GM18867 (cell line): ENCODE data around the gene STK39.

ENCODE experiments used
- ATAC-seq: cut with Tn5 transposase; IDR thresholded peaks from one replicate; pipeline ENCODE4 v1.9.1; 2021; ENCODE audit warnings: mild to moderate bottlenecking, moderate library complexity; ENCODE audit not compliant: unreplicated experiment

STK39 gene

DNA sequence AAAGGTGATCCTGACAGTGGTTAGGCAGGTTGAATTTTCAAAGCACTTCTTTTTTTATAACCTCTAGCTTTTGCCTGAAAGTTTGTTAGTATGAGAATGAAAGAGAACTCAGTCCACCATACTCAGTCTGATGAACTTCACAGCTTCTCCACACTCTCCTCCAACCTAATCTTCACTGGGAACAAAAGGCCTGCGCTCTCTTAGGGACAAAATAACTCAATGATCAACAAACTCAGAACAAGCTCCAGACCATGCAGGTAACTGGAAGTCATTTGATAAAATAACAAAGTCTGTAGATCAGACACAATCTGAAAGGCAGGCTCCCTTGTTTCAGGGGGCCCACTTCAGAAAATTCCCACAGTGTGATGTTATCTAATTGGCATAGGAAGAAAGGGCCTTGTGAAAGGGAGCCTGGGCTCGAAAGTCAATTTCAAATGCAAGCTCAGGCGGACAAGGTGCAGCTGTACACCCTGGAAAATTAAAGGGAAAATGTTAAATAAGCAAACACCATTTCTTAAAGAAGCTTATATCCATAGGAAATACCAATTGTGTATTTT, 142.2 kb downstream of the STK39 start:
- ATAC-seq: no peak

DNA sequence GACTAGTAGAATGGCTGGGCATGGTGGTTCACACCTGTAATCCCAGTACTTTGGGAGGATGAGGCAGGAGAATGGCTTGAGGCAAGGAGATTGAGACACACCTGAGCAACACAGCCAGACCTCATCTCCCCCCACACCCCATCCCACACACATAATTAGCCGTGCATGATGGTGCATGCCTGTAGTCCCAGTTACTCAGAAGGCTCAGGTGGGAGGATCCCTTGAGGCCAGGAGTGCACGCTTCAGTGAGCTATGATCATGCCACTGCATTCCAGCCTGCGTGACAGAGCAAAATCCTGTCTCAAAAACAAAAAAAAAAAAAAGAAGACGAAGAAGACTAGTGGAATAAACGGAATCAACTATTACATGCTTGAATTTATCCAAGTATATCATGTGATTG, 150.0 kb downstream of the STK39 start:
- no peak for ATAC-seq

DNA sequence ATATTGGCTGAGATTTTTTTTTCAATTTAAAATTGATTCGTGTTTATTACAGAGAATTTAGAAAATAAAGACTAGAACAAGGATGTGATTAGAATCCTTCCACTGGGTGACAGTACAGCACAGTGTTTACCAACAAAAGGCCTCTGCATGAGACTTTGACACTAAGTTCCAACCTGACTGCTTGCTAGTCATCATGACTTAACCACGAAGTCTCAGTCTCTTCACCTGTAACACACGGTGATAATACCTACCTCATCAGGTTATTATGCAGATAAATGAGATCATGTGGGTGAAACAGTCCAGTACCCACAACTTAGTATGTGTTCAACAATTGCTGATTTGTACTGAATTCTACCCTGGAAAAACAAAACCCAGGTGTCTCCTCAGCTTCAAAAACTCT, 151.2 kb downstream of the STK39 start:
- ATAC-seq: no peak

DNA sequence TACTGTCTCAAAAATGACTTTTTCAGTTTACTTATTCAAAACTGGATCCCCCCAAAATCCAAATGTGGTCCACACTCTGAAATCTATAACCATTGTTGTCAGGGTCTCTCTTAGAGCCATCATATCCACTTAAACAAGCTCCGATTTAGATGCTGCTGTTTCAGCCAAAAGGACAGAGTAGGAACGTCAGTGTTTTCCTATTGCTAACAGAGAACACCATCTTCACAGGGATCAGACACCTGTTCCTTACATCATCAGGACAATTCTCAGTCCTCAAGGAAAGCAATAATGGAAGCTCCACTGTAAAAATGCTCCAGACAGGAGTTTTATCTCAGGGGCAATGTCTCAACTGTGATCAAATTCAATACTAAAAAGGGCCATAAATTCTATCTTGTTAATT, 155.4 kb downstream of the STK39 start:
- ATAC-seq: no peak

DNA sequence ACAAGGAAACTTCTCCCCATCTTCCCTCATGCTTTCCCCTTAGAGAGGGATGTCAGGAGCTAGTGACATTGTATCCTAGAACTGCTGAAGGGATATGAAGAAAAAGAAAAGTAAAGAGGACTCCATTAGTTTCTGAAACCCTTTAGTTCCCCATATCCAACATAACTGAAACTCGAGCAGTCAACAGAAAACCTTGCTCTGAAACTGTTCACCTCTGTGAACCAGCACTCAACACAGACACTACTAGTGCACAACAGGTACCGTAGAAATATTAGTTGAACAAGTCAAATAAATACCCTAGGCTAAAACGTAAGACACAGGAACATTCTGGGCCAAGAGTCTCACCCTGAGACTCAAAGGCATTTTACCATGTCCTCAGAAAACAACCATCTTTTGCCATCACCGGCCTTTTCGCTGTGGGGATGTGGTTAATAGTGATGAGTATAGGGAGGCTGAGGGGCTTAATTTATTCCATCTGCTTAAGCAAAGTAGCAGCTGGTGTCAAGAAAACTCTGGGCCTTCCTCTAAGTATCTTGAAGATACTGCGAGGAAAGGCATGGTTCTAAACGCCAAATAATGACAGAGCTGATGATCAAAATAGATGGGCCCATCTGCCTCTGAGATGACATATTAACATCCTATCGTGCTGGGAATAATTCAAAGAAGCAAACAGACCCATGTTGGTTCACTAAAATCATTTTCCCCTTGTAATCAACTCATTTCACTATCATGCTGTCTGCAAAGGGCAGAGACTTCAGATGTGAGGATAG, 156.8 kb downstream of the STK39 start:
- ATAC-seq: peak; percentile 89

DNA sequence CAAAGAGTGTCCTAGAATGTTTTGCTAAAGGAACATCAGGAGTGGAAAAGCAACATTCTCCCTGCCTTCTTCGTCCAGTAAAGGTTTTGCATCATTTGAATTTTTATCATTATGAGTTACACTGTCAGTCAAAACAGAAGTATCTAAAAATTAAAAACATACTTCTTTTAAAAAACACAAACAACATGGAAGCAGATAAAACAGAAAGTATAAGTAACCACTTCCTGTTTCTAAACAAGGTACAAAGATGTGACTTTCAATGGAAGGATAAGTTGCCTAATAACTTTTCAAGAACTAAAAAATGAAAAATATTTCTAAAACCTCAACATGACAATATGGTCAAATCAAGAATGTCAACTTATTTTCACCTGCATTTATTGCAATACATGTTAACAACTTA, 158.2 kb downstream of the STK39 start:
- ATAC-seq: peak; percentile 38

DNA sequence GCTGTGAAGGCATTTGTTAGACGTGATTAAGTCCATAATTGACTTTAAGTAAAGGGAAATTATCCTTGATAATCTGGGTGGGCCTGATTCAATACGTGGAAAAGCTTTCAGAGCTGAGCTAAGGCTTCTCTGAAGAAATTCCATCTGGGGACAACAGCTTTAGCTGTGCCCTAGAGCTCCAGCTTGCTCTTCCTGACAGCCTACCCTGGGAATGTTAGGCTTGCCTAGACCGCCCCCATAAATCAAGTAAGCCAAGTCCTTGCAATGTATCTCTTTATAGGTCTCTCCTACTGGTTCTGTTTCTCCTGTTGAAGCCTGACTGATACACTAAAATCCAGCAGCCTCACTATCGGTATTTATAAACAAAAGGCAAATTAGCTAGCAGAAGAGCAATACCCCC, 160.0 kb downstream of the STK39 start:
- ATAC-seq: no peak

DNA sequence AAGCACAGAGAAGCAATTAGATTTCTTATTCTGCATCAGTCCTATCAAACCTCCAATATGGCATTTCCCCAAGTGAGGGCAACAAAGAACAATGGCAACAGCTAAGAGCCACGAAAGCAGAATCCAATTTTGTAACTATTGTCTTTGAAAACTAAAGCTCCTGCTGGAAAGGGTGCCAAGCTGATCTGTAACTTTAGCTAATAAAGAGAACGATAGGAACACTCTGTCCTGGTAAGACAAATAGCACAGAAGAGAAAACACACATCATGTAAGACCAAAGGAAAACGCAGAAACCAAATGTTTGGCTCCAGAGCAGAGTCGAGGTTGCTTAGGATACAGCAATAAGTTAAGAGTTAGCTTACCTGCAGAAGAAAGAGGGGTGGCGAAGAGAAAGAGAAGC, 160.5 kb downstream of the STK39 start:
- ATAC-seq: no peak

DNA sequence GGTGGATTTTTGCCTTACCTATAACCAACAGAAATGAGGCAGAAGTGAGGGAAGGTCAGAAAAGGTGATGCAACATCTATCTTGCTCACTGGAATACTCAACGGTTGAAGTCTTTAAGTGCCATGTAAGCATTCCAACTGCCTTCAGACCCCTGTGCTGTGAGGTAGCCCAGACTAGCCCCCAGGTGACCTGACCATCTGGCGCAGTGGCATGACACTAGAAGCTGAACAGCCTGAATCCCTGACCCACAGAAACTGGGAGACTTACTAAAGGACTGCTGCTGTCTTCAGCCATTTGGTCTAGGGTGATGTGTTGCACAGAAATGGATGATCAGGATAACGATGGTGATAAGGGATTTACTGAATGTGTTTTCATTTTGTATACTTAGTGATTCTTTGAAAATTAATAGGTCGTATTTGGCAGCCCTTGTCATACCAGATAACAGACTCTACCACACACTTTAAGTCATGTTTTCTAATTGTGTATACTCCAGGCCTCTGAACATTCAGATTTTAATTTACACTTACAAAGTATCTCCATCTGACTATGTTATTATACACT, 161.5 kb downstream of the STK39 start:
- no peak for ATAC-seq

DNA sequence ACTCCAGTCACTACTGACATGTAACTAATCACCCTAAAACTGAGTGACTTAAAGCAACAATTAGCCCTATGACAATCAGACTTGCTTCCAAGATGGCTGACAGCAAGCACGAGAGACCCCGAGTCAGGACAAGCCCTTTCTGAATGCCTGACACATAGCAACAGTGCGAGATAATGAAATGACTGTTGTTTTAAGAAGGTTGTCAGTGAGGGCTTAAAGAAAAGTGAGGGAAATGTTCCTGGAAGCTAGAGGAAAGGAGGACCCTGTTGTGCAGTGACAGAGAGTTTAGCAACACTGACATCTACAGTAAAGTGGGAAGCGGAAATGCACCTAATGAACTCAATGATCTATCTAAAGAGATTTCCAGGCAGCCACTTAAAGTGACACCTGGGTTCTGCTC, 163.1 kb downstream of the STK39 start:
- no peak for ATAC-seq

DNA sequence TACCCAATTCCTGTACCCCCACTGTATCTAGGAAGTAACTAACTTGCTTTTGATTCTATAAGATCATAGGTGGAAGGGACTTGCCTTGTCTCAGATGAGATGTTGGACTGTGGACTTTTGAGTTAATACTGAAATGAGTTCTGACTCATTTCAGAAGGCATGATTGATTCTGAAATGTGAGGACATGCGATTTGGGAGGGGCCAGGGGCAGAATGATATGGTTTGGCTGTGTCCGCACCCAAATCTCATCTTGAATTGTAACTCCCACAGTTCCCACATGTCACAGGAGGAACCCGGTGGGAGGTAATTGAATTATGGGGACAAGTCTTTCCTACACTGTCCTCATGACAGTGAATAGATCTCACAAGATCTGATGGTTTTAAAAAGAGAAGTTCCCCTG, 165.9 kb downstream of the STK39 start:
- peak; percentile 86 for ATAC-seq

DNA sequence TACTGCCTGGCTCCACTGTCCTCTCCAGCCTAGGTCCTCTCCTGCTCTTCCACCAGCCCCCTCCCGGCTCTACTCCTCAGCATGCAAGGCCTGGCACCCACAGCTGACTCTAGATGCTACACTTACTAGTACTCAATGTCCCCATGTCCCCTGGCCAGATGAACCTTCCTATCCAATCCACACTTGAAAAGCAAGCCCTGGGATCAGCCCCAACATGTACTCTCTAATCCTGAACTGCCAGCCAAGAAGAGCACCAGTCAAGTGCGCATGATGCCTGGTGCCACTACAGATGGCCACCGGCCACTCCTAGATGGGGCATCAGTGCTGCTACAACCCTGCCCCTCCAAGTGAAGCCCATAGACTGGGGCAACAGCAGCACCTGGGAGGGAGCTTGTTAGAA, 168.2 kb downstream of the STK39 start:
- ATAC-seq: no peak

DNA sequence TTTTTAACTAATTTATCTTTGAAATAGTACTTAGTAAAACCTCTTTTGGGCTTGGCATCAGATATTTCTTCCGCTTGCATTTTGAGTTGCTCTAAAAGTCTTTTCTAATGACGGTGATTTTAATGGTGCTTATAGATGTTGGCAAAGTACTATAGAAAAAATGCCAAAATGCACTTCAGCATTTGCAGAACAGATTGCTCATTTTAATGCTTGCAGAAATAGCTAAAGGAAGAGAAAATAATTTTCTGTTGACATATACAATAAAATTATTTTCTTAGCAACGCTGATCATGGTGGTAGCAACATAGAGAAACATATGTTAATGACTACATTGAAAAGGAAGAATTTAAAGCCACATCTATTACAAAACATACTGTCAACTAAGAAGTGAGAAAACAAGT, 170.7 kb downstream of the STK39 start:
- ATAC-seq: no peak

DNA sequence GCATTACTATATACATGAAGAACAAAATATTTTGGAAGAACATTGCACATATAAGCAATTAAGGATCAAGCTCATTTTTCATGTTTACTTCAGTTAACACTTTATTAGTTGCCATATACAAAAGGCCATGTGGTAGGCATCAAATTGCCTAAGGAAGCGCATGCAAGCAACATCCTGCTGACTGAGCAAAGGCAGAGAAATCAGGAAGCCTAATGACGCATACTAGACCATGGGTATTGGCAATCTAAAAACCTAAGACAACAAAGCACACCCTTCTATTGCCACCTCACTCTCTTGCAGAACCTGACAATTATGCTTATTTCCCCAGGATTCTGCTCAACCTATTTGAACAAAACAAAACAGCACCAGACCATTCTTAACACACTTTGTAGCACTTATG, 171.9 kb downstream of the STK39 start:
- no peak for ATAC-seq

DNA sequence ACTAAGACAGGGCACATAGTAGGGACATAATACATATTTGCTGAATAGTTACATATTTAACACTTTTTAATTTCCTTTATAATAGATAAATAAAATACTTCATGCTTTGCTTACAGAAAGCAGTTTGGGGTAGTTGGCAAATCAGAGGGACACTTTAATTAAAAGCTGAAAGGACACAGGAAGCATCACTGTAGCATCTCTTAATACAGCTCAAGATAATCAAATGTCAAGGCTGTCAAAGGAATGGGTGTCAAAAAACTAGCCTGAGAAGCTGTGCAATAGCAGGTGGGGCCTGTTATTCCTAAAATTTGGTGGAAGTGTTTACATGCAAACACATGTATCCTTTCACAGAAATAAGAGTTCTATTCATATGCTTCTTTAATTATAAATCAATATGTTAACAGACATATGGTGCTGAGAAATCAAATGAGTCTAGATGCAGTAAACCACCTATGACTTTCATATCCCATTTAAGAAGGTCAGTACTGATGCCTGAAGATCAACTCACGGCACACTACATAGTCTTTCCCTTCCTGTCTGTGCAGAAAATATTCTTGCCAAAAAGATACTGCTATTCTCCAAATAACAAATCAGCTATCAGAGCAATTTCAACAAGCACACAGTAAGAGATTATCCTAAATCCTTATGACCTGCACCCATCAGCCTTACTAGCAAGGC, 174.6 kb downstream of the STK39 start:
- ATAC-seq: no peak

DNA sequence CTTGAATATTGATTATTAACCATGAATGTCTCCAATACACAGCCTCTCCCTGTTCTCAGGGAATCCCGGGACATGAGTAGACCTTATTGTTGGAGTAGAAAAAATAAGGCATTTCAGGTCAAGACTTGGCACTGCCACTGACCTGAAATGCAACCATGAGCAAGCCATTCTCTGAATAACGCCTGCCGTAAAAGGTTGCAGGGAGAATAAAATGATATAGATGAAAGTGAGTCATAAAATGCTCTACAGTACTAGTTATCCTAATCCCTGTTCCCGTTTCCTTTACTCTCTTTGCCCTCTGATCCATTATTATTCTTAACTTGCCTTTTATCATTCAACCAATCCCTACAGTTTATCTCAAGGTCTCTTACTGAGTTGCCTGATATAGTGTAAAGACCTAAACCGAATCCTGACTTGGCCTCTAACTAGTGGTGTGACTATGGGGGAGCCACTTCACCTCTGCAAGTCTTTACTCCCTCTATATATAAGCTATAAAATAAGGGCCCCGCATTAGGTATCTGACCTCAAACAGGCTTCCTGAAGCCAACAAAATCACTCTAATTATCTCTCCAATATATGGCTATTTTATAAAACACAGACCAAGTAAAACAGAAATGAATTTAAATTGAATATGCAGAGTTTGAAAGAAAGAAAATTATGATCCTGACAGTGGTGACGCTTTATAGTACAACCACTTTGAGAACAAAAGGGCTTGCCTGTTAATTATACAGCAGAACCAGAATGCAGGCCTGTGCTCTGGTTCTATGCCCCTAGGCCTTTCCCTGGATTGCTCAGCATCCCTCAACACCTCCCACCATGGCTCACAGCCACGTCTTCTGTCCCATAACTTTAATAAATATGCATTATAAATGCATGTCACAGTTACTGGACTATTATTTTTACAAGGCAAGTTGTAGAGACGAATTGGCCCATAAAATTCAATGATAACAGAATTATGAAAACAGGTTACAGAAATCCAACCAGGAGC, 183.1 kb downstream of the STK39 start:
- ATAC-seq: no peak

DNA sequence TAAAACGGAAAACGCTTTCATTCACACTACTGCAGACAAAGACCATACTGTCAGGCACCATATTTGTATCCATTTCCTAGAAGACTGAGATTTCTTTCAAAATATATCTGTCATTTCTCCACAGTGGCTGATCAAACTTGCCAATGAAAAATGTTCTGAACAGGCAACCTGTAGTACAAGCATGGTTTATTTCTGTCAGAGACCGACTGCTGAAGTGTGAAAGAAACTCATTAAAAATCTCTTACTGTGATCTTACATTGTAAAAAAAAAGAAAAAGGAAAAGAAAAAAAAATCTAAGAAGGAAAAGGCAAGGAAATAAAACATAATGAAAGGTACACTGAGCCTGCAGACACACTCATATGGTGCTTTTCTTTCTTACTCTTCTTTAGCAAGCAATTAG, 184.5 kb downstream of the STK39 start:
- ATAC-seq: no peak

DNA sequence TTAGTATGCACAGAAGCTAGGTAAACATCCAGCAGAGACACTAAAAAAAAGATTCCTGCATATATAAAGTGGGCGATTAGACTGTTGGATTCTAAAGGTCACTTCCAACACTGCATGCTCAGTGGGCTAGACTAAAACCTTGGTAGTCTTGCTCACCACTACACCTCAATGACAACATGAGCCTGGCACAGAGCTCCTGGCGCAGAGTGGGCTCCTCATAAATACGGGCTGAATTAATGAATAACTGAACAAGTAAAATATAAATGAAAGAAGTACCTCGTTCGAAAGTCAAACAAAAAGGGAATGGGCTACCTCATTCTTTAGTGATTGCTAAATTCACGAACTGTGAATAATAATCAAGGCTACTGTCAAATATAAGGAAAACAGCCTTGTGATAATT, 185.3 kb downstream of the STK39 start:
- no peak for ATAC-seq

DNA sequence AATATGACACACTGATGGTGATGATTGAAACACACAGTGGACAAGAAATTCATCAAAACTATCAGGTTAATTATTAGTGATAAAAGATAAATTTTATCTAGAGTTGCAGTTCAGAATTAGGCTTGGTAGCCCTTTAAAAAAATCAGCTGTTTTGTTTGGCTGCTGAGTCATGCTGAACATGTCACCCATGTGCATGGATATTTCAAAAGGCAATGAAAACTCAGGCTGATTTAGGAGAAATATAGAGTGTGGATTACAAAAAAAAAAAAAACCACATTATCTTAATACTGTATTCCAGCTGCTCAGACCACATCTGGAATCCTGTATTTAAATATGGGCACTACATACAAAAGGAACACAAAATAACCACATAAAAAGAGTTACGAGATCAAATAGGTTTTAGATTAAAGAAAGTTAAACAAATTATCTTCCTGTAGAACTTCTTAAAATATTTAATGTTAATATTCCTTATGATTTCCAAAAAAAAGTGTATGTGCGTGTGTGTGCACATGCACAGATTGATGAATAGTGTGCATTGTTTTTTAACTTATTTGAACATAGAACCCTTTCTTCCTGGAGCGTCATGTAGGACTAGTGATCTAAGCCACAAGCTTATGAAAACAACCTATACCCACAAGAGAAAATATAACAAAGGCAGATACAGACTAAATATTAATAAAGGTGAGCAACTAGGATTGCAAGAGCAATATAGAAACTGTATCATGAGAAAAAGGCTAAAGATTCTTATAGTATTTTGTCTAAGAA, 186.2 kb downstream of the STK39 start:
- ATAC-seq: no peak

DNA sequence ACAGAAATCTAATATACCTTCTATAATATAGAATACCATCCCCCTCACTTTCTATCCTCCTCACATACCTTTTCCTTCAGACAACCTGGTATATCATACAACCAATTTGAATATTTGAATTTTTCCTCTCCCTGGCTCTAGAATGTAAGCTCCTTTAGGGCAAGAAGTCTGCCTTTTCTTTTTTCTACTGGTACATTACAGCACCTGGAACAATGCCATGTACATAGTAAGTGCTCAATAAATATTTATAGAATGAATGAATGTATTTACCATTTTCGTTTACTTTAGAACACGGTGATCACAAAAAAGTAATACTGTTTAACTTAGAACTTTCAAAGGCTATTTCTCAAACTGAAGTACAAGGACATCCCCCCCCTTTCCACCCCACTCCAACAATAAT, 187.6 kb downstream of the STK39 start:
- no peak for ATAC-seq
